ENCODE measurements around the gene NPHS2. TPM values are rescaled to one million over a fixed set of nuclear protein-coding genes. Genes with fewer than 3 reads are reported as not detected.

Gene NPHS2
- not detected for total RNA-seq

DNA sequence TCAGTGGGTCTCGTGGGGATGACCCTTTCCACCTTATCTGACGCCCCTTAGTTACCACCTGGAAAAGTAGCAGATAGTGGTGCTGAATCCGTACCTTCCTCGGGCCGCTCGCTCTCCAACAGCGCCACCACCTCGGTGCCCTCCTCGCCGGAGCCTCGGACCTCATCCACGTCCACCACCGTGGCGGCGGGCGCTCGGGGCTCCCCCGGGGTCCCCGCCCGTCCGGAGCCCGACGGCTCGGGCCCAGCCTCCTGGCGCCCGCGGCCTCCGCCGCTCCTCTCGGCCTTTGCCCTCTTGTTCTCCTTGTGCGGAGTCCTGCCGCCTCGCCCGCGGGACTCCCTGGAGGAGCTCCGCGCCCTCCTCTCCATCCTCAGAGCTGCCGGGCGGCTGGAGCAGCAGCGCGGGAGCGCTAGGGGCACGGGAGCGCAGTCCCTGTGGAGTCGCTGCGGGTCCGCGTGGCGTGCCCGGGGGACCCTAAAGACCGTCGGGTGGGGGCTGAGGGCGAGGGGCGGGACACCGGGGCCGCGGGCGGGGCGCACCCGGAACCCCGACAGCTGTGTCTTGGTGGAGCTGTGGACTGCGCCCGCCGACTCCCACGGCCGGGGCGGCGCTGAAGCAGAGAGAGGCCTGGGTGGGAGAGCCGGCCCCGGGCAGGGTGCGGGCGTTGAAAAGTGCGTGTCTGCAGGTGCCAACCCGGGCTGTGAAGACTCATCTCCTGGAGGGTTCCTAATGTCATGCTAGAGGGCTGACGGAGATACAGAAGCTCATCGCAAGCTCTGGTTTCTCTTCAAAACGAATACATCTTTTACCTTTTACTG is at the start of gene NPHS2:
TSS of gene NPHS2 (minus strand) at position 452 of the 818 bp plus-strand sequence. CDS start at position 368, 84 bp downstream.
- TF ChIP-seq POLR2AphosphoS5 (IDR thresholded peaks at IDR 0.05), result no peak
- H3K27me3 ChIP-seq, result peaks cover 0 to 68% (median 23%) of the 10 kb centered on the region in 4 donors
- H3K27ac ChIP-seq (replicated peaks in 1 of 4), result no peak within 1 kb of the TSS
- DNase-seq (ENCODE audit: extremely low spot score), result no peak
- peak within 1 kb of the TSS in 2 of 4 donors; percentile 4 to 20 for H3K4me3 ChIP-seq
- 37% methylated on average over 7 of the region's 77 CpGs for WGBS
- intact Hi-C loops (cut with DNase I), result no loop called here
- H3K9me3 ChIP-seq, result no peaks in the 10 kb centered on the region
- peaks cover 3 to 10% (median 8%) of the 10 kb centered on the region in 4 donors for H3K4me1 ChIP-seq
- H3K36me3 ChIP-seq, result no peaks in the 10 kb centered on the region

DNA sequence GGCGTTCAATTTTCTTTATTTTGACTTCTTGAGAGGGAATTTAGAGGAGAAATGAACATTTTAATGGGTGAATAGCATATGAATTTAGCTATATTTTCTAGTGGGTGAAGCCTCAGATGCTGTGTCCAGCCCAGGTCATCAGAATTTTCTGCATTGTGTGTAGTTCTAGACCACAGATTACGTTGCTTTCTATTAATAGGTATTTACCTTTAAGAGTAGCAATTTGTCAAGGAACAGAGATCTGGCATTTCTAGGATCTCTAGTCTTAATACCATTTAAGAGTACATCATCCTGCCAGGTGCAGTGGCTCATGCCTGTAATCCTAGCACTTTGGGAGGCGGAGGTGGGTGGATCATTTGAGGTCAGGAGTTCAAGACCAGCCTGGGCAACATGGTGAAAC is 36.6 kb upstream of the NPHS2 start:
- H3K4me1 ChIP-seq, result no peaks in the 10 kb centered on the region
- intact Hi-C loops (cut with DNase I), result no loop called here
- no peaks in the 10 kb centered on the region for H3K9me3 ChIP-seq
- H3K27me3 ChIP-seq, result peaks cover 0 to 4% (median 0%) of the 10 kb centered on the region in 4 donors
- WGBS, result 55% methylated on average over 3 of the region's 3 CpGs
- no peak for DNase-seq (ENCODE audit: extremely low spot score)
- no peak overlapping the region for H3K27ac ChIP-seq (replicated peaks in 1 of 4)
- no peak for TF ChIP-seq EP300 (IDR thresholded peaks at IDR 0.05)
- TF ChIP-seq POLR2AphosphoS5 (IDR thresholded peaks at IDR 0.05), result no peak
- no peak for TF ChIP-seq POLR2A (IDR thresholded peaks at IDR 0.05; ENCODE audit: low read depth)
- TF ChIP-seq, protein P1, sequence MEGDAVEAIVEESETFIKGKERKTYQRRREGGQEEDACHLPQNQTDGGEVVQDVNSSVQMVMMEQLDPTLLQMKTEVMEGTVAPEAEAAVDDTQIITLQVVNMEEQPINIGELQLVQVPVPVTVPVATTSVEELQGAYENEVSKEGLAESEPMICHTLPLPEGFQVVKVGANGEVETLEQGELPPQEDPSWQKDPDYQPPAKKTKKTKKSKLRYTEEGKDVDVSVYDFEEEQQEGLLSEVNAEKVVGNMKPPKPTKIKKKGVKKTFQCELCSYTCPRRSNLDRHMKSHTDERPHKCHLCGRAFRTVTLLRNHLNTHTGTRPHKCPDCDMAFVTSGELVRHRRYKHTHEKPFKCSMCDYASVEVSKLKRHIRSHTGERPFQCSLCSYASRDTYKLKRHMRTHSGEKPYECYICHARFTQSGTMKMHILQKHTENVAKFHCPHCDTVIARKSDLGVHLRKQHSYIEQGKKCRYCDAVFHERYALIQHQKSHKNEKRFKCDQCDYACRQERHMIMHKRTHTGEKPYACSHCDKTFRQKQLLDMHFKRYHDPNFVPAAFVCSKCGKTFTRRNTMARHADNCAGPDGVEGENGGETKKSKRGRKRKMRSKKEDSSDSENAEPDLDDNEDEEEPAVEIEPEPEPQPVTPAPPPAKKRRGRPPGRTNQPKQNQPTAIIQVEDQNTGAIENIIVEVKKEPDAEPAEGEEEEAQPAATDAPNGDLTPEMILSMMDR (IDR thresholded peaks at IDR 0.05), result no peak
- no peaks in the 10 kb centered on the region for H3K36me3 ChIP-seq
- H3K4me3 ChIP-seq, result no peak overlapping the region

DNA sequence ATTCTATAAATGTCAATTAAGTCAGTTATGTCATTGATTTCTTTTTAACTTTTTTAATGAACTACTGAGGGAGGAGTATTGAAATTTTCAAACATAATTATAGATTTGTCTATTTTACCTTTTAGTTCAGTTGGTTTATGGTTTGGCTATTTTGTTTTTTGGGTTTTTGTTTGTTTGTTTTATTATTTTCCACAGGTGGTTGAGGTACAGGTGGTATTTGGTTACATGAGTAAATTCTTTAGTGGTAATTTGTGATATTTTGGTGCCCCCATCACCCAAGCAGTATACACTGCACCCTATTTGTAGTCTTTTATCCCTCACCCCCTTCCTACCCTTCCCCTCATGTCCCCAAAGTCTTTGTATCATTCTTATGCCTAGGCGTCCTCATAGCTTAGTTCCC is 25.3 kb upstream of the NPHS2 start:
- Histone ChIP-seq H3K36me3 (no peaks in the 10 kb centered on the region), H3K27ac (replicated peaks in 1 of 4) (no peak overlapping the region), H3K9me3 (peaks cover 0 to 4% (median 0%) of the 10 kb centered on the region in 4 donors), H3K4me1 (no peaks in the 10 kb centered on the region), H3K27me3 (peaks cover 0 to 11% (median 0%) of the 10 kb centered on the region in 4 donors), H3K4me3 (no peak overlapping the region)
- intact Hi-C loops (cut with DNase I), result no loop called here
- no peak for TF ChIP-seq POLR2AphosphoS5 (IDR thresholded peaks at IDR 0.05)
- TF ChIP-seq POLR2A (IDR thresholded peaks at IDR 0.05; ENCODE audit: low read depth), result no peak
- TF ChIP-seq, protein P1 (IDR thresholded peaks at IDR 0.05), result no peak
- no peak for TF ChIP-seq EP300 (IDR thresholded peaks at IDR 0.05)
- DNase-seq (ENCODE audit: extremely low spot score), result no peak
- WGBS, result 100% methylated on average over 1 of the region's 1 CpG

DNA sequence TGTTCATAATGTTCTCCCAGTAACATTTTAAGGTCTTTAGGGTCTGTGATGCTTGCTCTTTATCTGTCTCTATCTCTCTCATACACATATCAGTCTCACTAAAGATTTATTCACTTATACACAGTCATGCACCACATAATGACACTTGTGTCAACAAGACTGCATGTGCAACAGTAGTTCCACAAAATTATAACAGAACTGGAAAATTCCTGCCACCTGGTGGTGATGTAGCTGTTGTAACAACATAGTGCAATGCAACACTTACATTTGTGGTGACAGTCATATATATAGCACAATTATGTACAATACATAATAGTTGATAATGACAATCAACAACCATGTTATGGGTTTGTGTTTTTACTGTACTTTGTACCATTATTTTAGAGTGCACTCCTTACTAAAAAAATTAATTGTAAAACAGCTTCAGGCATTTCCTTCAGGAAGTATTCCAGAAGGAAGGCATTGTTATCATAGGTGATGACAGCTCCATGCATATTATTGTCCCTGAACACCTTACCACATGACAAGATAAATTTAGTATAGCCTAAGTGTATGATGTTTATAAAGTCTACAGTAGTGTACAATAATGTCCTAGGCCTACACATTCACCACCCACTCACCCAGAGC is 24.0 kb upstream of the NPHS2 start:
- peaks cover 0 to 11% (median 0%) of the 10 kb centered on the region in 4 donors for H3K27me3 ChIP-seq
- no peaks in the 10 kb centered on the region for H3K4me1 ChIP-seq
- H3K4me3 ChIP-seq, result no peak overlapping the region
- no peaks in the 10 kb centered on the region for H3K36me3 ChIP-seq
- TF ChIP-seq, protein P1 (IDR thresholded peaks at IDR 0.05), result peak in 1 of 3 experiments; percentile 33
- TF ChIP-seq POLR2AphosphoS5 (IDR thresholded peaks at IDR 0.05), result no peak
- no peak overlapping the region for H3K27ac ChIP-seq (replicated peaks in 1 of 4)
- intact Hi-C loops (cut with DNase I), result no loop called here
- peaks cover 0 to 4% (median 0%) of the 10 kb centered on the region in 4 donors for H3K9me3 ChIP-seq
- no peak for DNase-seq (ENCODE audit: extremely low spot score)

DNA sequence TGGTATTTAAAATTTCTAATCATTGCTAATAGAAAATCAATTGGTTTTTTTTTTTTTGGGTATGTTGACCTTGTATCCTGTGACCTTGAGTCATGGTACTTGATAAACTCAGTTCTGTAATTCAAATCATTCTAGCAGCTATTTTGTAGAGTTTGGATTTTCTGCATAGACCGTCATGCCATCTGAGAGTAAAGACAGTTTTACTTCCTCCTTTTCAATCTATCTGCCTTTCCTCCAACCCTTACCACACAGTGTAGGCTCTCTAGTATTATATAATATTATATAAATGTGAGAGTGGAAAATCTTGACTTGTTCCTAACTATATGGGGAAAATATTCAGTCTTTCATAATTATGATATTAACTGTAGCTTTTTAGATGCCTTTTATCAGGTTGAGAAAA is 22.9 kb upstream of the NPHS2 start:
- no peaks in the 10 kb centered on the region for H3K36me3 ChIP-seq
- intact Hi-C loops (cut with DNase I), result no loop called here
- 65% methylated on average over 1 of the region's 1 CpG for WGBS
- H3K4me3 ChIP-seq, result no peak overlapping the region
- H3K4me1 ChIP-seq, result no peaks in the 10 kb centered on the region
- peaks cover 0 to 4% (median 0%) of the 10 kb centered on the region in 4 donors for H3K9me3 ChIP-seq
- TF ChIP-seq, protein P1 (IDR thresholded peaks at IDR 0.05), result no peak
- TF ChIP-seq POLR2AphosphoS5 (IDR thresholded peaks at IDR 0.05), result no peak
- no peak for TF ChIP-seq POLR2A (IDR thresholded peaks at IDR 0.05; ENCODE audit: low read depth)
- no peak for TF ChIP-seq EP300 (IDR thresholded peaks at IDR 0.05)
- no peak overlapping the region for H3K27ac ChIP-seq (replicated peaks in 1 of 4)
- no peak for DNase-seq (ENCODE audit: extremely low spot score)
- H3K27me3 ChIP-seq, result peaks cover 0 to 17% (median 0%) of the 10 kb centered on the region in 4 donors

All from esophagus muscularis mucosa (tissue), 4 donors.